Measurements from ENCODE around the gene MTHFS.

The MTHFS gene

GRCh38 chr15:79898369-79898768 lies 1.6 kb upstream of the MTHFS start:
- no peak overlapping the region for H3K4me3 ChIP-seq (replicated peaks; ENCODE audit: low read depth, low read length)
- no peak for DNase-seq (ENCODE audit: extremely low read depth, low read depth)
- no peak for TF ChIP-seq CTCF (IDR thresholded peaks at IDR 0.05; ENCODE audit: low read depth, low read length, missing control alignments)

DNA sequence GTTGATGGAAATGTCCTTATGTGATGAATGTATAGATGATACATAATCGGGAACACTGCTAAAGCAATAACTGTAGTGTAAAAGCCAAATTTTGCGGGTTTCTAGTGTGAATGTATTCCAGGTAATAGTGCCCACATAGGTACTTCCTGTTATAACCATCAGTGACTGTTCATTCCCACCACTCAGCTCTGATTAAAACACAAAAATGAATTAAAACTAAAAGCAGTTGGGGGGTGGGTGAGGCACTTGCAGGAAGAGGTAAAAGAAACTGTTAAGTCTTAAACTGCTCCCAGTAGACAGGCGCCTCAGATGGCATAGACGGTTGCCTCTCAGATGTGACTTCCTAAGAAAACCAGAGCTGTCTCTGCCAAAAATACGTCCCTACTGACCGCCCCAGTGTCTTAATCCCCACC lies 893 bp upstream of the MTHFS start:
- no peak for TF ChIP-seq CTCF (IDR thresholded peaks at IDR 0.05; ENCODE audit: low read depth, low read length, missing control alignments)
- H3K4me3 ChIP-seq (replicated peaks; ENCODE audit: low read depth, low read length): peak overlapping the region; percentile 56; the same call in 1 of the 2 replicates
- no peak for DNase-seq (ENCODE audit: extremely low read depth, low read depth)

- DNase-seq (ENCODE audit: extremely low read depth, low read depth): no peak
- TF ChIP-seq CTCF (IDR thresholded peaks at IDR 0.05; ENCODE audit: low read depth, low read length, missing control alignments): no peak
- H3K4me3 ChIP-seq (replicated peaks; ENCODE audit: low read depth, low read length): peak overlapping the region; percentile 56
These were observed 515 bp upstream of the MTHFS start for GRCh38 chr15:79897380-79897678.

GRCh38 chr15:79896131-79896633 lies 632 bp downstream of the MTHFS start:
- H3K4me3 ChIP-seq (replicated peaks; ENCODE audit: low read depth, low read length): peak overlapping the region; percentile 56
- no peak for DNase-seq (ENCODE audit: extremely low read depth, low read depth)

GRCh38 chr15:79887054-79887930 lies 9.5 kb downstream of the MTHFS start:
- no peak for DNase-seq (ENCODE audit: extremely low read depth, low read depth)
- no peak for TF ChIP-seq CTCF (IDR thresholded peaks at IDR 0.05; ENCODE audit: low read depth, low read length, missing control alignments)
- H3K4me3 ChIP-seq (replicated peaks; ENCODE audit: low read depth, low read length): no peak overlapping the region

More at GRCh38 chr15:79896131-79896633, 632 bp downstream of the MTHFS start:
- TF ChIP-seq CTCF (IDR thresholded peaks at IDR 0.05; ENCODE audit: low read depth, low read length, missing control alignments): no peak

GRCh38 chr15:79886124-79886523 lies 10.7 kb downstream of the MTHFS start:
- H3K4me3 ChIP-seq (replicated peaks; ENCODE audit: low read depth, low read length): no peak overlapping the region
- no peak for TF ChIP-seq CTCF (IDR thresholded peaks at IDR 0.05; ENCODE audit: low read depth, low read length, missing control alignments)
- DNase-seq (ENCODE audit: extremely low read depth, low read depth): no peak

Measured in HFF-Myc (cell line).